Stimulated activated CD4-positive, alpha-beta T cell treated with anti-CD3 and anti-CD28 coated beads, Interleukin-4, amount 100 ng/mL, for 4 hours (primary cell): ENCODE measurements around the gene CAPN12.
"Not testable (repeated sequence)": the region's sequence is repeated elsewhere in the genome, so short reads cannot be mapped to it uniquely, and the experiment has no call there.

ENCODE experiments used
- DNase-seq, 2 experiments: peaks; one replicate each; pipeline ENCODE4 v3.0.0-alpha.2; 2020

CAPN12 gene

DNA sequence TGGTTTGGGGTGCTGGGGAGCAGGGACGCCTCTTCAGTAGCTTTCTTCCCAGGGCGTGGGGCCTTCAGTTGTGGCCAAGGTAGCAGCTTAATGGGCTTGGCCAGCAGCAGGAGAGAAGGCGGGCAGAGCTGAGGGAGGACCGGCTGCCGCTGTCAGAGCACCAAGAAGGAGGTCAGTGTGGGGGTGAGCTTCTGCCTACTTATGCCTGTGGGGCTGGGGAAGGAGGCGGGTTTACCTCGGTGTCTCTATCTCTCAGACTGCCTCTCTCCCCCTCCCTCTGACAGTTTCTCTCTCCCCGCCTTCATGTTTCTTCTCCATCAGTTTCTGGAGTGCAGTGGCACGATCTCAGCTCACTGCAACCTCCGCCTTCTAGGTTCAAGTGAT is at the start of gene CAPN12:
Gene CAPN12 (minus strand): TSS at position 177 of the 384 bp plus-strand sequence. CDS start 309 bp downstream, outside the sequence.
- DNase-seq = no peak

DNA sequence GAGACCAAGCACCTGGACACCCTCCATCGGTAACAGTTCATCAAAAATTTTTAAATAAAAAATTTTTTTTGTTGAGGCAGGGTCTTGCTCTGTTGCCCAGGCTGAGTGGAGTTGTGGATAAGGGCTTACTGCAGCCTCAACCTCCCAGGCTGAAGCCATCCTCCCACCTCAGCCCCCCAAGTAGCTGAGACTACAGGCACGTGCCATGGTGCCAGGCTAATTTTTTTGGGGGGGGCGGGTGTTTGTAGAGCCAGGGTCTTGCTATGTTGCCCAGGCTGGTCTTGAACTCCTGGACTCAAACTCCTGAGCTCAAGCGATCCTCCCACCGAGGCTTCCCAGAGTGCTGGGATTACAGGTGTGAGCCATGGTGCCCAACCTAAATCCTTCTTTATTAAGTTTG is 49.4 kb upstream of the CAPN12 start:
- no peak for DNase-seq

- DNase-seq = no peak
These were observed 48.9 kb upstream of the CAPN12 start for GRCh38 chr19:38793177-38793576.

- DNase-seq = peak in 1 of 2 experiments; percentile 29
These were observed 48.2 kb upstream of the CAPN12 start for GRCh38 chr19:38792250-38793111.

- not testable (repeated sequence) for DNase-seq
These were observed 47.3 kb upstream of the CAPN12 start for GRCh38 chr19:38791451-38792064.

- DNase-seq = not testable (repeated sequence)
These were observed 46.5 kb upstream of the CAPN12 start for GRCh38 chr19:38790507-38791403.

GRCh38 chr19:38788478-38789243 is 44.4 kb upstream of the CAPN12 start, which contains the start of gene LGALS7B:
Gene LGALS7B (plus strand): TSS chr19:38789200. CDS start chr19:38789227, 27 bp downstream.
- DNase-seq = no peak

- DNase-seq = no peak
These were observed 42.4 kb upstream of the CAPN12 start for GRCh38 chr19:38786572-38787265.

DNA sequence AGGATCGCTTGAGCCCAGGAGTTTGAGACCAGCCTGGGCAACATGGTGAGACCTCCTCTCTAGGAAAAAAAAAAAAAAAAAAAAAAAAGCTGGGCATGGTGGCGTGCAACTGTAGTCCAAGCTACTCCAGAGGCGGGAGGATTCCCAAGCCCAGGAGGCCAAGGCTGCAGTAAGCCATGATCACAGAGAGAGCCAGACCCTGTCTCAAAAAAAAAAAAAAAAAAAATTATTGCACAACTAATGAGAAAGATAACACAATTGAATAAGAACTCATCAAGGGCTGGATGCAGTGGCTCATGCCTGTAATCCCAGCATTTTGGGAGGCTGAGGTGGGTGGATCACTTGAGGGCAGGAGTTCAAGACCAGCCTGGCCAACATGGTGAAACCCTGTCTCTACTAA is 41.8 kb upstream of the CAPN12 start:
- not testable (repeated sequence) for DNase-seq

DNA sequence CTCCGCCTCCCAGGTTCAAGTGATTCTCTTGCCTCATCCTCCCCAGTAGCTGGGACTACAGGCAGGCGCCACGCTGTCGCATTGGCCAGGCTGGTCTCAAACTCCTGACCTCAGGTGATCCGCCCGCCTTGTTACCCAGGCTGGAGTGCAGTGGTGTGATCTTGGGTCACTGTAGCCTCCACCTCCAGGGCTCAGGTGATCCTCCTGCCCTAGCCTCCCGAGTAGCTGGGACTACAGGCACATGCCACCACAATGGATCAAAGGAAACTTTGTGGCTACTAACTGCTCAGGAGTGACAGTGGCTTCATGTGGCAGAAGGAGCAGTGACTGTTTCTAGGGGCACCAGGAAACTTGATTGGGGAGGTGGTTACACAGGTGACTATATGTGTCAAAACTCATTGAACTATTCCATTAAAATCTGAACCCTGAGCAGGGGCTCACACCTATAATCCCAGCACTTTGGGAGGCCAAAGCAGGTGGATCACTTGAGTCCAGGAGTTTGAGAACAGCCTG is 41.0 kb upstream of the CAPN12 start:
- DNase-seq = no peak

- no peak for DNase-seq
These were observed 40.0 kb upstream of the CAPN12 start for GRCh38 chr19:38784224-38784623.

DNA sequence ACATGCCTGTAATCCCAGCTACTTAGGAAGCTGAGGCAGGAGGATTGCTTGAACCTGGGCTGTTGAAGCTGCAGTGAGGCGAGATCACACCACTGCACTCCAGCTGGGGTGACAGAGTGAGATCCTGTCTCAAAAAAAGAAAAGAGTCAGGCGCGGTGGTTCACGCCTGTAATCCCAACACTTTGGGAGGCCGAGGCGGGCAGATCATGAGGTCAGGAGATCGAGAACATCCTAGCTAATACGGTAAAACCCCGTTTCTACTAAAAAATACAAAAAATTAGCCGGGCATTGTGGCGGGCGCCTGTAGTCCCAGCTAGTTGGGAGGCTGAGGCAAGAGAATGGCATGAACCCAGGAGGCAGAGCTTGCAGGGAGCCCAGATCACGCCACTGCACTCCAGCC is 37.9 kb upstream of the CAPN12 start:
- not testable (repeated sequence) for DNase-seq

GRCh38 chr19:38781058-38781457 is 36.8 kb upstream of the CAPN12 start:
- no peak for DNase-seq

DNA sequence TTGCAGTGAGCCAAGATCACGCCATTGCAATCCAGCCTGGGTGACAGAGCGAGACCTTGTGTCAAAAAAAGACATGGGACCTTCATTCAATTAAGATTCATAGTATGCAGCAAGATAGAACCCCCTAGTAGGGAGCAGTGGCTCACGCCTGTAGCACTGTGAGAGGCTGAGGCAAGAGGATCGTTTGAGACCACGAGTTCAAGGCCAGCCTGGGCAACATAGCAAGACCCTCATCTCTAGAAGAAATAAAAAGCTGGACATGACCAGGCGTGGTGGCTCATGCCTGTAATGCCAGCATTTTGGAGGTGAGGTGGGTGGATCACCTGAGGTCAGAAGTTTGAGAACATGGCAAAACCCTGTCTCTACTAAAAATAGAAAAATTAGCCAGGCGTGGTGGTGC is 36.2 kb upstream of the CAPN12 start:
- no peak for DNase-seq

DNA sequence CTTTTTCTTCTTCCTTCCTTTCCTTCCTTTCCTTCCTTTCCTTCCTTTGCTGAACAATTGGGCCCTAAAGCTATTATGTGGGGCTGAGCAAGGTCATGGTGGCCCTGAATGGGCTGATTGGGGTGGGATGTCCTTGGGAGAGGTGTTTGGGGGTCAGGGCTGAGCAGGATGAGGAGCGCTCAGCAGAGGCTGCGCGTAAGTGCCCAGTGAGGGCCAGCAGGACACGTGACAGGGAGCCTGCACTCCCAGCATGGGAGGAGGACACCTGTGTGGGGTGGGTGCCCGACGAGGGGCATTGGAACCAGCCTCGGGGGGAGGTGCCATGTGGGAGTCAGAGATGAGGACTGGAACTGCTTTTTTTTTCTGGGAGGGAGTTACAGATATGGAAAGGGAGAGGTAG is 34.5 kb upstream of the CAPN12 start:
- DNase-seq = no peak

DNA sequence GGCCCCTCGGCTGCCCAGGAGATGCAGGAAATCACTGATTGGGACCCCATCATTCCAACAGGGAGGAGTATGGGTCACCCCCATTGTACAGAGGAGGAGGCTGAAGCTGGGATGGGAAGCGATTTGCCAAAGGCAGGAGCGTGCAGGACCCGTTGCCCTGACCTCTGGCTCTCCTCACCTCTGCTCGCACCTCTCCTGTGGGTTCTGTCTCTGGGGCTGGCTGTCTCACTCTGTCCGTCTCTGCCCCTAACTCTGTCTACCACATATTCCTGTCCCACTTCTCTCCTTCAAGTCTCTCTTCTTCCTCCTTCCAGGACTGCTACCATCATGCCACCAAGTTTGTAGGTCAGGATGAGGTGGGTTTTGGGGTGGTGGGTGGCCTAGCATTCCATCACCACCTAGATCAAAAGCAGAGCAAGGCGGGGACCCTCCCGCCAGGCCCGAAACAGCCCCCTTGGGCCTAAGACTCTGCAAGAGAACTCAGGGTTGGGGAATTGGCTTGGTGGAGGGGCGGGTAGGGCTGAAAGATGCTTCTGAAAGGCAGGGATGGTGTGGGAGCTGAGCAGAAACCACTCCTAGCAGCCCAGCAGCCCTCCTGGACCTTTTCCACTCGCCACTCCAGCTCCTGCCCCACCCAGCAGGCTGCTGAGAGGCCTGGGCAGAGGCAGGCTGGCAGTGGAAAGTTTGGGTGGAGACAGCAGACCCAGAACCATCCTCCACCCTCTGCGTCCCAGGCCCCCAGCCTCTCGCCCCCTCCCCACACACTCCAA is 30.1 kb upstream of the CAPN12 start:
- no peak for DNase-seq

DNA sequence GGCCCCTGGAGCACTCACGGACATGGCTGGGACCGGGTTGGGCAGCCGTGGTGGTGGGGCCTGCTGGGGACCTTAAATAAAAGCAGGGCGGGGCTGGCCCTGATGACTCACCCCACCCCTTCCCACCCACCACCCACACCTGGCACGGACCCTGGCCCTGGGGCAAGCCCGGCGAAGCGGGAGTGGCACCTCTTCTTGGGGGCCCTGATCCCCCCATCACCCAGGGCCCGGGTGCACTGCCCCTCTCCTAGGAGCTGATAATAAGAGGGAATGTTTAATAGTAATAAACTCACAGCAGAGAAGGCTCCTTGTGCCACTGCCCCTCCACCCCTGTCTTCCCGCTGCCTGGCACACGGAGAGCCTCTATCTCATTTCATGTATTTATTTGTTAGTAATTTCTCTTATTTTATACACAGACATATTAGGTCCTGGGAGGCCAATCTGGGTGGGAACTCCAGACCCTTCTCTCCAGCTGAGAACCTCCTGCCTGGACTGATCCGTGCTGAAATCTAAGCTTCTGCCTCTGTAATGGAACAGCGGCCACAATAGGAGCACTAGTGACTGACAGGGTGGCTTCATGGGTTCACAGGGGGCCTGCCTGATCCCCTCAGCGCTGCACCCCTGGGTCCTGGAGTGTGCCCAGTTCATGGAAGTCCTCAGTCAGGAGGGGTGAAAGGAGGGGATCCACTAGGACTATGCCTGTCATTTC is 29.3 kb upstream of the CAPN12 start, which contains the start of gene LGALS7:
Gene LGALS7 (minus strand): TSS at position 49 of the 709 bp plus-strand sequence. CDS start 25 bp downstream, at position 24.
- DNase-seq = no peak

DNA sequence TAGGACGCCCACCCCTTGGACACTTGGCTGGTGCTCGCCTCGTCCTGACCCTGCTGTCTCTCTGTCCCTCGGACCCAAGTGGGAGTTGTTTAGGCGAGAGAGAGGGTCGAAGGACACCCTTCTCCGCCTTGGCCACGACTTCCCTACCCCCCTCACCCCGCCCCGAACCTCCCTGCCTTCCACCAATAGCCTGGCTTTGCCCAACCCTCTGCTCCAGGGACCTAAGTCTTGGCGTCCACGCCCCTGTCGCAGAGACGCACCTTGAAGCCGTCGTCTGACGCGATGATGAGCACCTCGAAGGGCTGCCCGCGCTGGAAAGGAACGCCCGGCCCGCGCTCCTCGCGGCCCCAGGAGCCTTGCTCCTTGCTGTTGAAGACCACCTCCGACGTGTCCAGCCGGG is 27.3 kb upstream of the CAPN12 start:
- not testable (repeated sequence) for DNase-seq

DNA sequence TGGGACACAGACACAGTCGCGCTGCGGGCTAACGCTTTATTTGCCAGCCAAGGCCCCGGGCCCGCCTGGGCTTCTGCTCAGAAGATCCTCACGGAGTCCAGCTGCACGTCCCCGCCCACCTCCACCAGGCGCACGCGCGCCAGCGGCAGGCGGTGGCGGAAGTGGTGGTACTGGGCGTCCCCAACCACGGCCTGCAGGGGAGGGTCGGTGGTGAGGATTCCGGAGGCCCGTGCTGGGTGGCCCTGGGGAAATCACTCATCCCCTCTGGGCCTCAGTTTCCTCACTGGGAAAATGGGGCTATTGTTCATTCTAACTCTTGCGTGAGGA is 26.6 kb upstream of the CAPN12 start:
- not testable (repeated sequence) for DNase-seq
